HFF-Myc (cell line): ENCODE measurements around the gene TRERF1.

Experiments
- DNase-seq: peaks from one replicate; pipeline ENCODE4 v3.0.0-alpha.2; 2011; ENCODE audit warnings: low read depth; ENCODE audit errors: extremely low read depth
- H3K4me3 ChIP-seq: replicated peaks from 2 replicates; pipeline ENCODE4 v1.5.1; 2011; ENCODE audit warnings: low read depth, mild to moderate bottlenecking, control low read depth, low read length
- CTCF ChIP-seq: IDR thresholded peaks from 2 replicates; pipeline ENCODE4 v1.5.1; 2012; ENCODE audit warnings: mild to moderate bottlenecking, low read depth, low read length, control low read depth; ENCODE audit errors: missing control alignments

The TRERF1 gene

GRCh38 chr6:42459888-42460287 lies 8.2 kb upstream of the TRERF1 start:
- TF ChIP-seq CTCF: no peak
- DNase-seq: no peak
- no peak overlapping the region for H3K4me3 ChIP-seq

GRCh38 chr6:42454428-42454791 lies 2.7 kb upstream of the TRERF1 start:
- DNase-seq: no peak
- H3K4me3 ChIP-seq: no peak overlapping the region
- no peak for TF ChIP-seq CTCF

- H3K4me3 ChIP-seq: peak overlapping the region; percentile 91
- no peak for DNase-seq
- TF ChIP-seq CTCF: no peak
These were observed 2.1 kb upstream of the TRERF1 start for GRCh38 chr6:42453654-42454427.

- TF ChIP-seq CTCF: no peak
- no peak for DNase-seq
- H3K4me3 ChIP-seq: peak overlapping the region; percentile 91
These were observed 1.4 kb upstream of the TRERF1 start for GRCh38 chr6:42453031-42453653.

- TF ChIP-seq CTCF: no peak
- no peak for DNase-seq
- H3K4me3 ChIP-seq: peak overlapping the region; percentile 91
These were observed 675 bp upstream of the TRERF1 start for GRCh38 chr6:42452171-42453030.

GRCh38 chr6:42450477-42451332 lies 1.0 kb downstream of the TRERF1 start:
- no peak for DNase-seq
- no peak for TF ChIP-seq CTCF
- peak overlapping the region; percentile 91 for H3K4me3 ChIP-seq
